ENCODE measurements around the gene FOXP1.

FOXP1 gene

GRCh38 chr3:71304247-71304646 lies 279.3 kb downstream of the FOXP1 start:
- no peak for FAIRE-seq

GRCh38 chr3:71303627-71304200 lies 279.8 kb downstream of the FOXP1 start:
- FAIRE-seq (no peak), DNase-seq (ENCODE audit: insufficient read length, low spot score) (no peak)
- TF ChIP-seq POU2F2 (IDR thresholded peaks at IDR 0.05; ENCODE audit: low read depth, low read length) (no peak), PAX5 (IDR thresholded peaks at IDR 0.05; ENCODE audit: insufficient read depth, low read length, severe bottlenecking) (no peak), TAF1 (IDR thresholded peaks at IDR 0.05; ENCODE audit: low read depth, low read length) (no peak), POLR2AphosphoS5 (IDR thresholded peaks at IDR 0.05; ENCODE audit: low read depth, low read length) (no peak), SPI1 (IDR thresholded peaks at IDR 0.05; ENCODE audit: low read depth, low read length) (no peak), POLR2A (IDR thresholded peaks at IDR 0.05; ENCODE audit: low read depth, low read length) (no peak)

More at GRCh38 chr3:71304247-71304646, 279.3 kb downstream of the FOXP1 start:
- no peak for DNase-seq (ENCODE audit: insufficient read length, low spot score)
- TF ChIP-seq TAF1 (IDR thresholded peaks at IDR 0.05; ENCODE audit: low read depth, low read length) (no peak), PAX5 (IDR thresholded peaks at IDR 0.05; ENCODE audit: insufficient read depth, low read length, severe bottlenecking) (no peak)

GRCh38 chr3:71302604-71303003 lies 280.9 kb downstream of the FOXP1 start:
- no peak for FAIRE-seq
- TF ChIP-seq SPI1 (IDR thresholded peaks at IDR 0.05; ENCODE audit: low read depth, low read length) (no peak), POU2F2 (IDR thresholded peaks at IDR 0.05; ENCODE audit: low read depth, low read length) (no peak), POLR2AphosphoS5 (IDR thresholded peaks at IDR 0.05; ENCODE audit: low read depth, low read length) (no peak), TAF1 (IDR thresholded peaks at IDR 0.05; ENCODE audit: low read depth, low read length) (no peak), PAX5 (IDR thresholded peaks at IDR 0.05; ENCODE audit: insufficient read depth, low read length, severe bottlenecking) (no peak), POLR2A (IDR thresholded peaks at IDR 0.05; ENCODE audit: low read depth, low read length) (no peak)

GRCh38 chr3:71300951-71301393 lies 282.6 kb downstream of the FOXP1 start:
- DNase-seq (ENCODE audit: insufficient read length, low spot score), result no peak

More at GRCh38 chr3:71302604-71303003, 280.9 kb downstream of the FOXP1 start:
- DNase-seq (ENCODE audit: insufficient read length, low spot score), result no peak

GRCh38 chr3:71299160-71299559 lies 284.4 kb downstream of the FOXP1 start:
- TF ChIP-seq POLR2A (IDR thresholded peaks at IDR 0.05; ENCODE audit: low read depth, low read length), result no peak
- TF ChIP-seq POU2F2 (IDR thresholded peaks at IDR 0.05; ENCODE audit: low read depth, low read length), result no peak
- TF ChIP-seq POLR2AphosphoS5 (IDR thresholded peaks at IDR 0.05; ENCODE audit: low read depth, low read length), result no peak
- no peak for TF ChIP-seq TAF1 (IDR thresholded peaks at IDR 0.05; ENCODE audit: low read depth, low read length)
- TF ChIP-seq PAX5 (IDR thresholded peaks at IDR 0.05; ENCODE audit: insufficient read depth, low read length, severe bottlenecking), result no peak
- TF ChIP-seq SPI1 (IDR thresholded peaks at IDR 0.05; ENCODE audit: low read depth, low read length), result no peak
- no peak for FAIRE-seq
- DNase-seq (ENCODE audit: insufficient read length, low spot score), result no peak

More at GRCh38 chr3:71300951-71301393, 282.6 kb downstream of the FOXP1 start:
- TF ChIP-seq SPI1 (IDR thresholded peaks at IDR 0.05; ENCODE audit: low read depth, low read length) (no peak), POU2F2 (IDR thresholded peaks at IDR 0.05; ENCODE audit: low read depth, low read length) (no peak), POLR2AphosphoS5 (IDR thresholded peaks at IDR 0.05; ENCODE audit: low read depth, low read length) (no peak), PAX5 (IDR thresholded peaks at IDR 0.05; ENCODE audit: insufficient read depth, low read length, severe bottlenecking) (no peak), POLR2A (IDR thresholded peaks at IDR 0.05; ENCODE audit: low read depth, low read length) (no peak)
- no peak for FAIRE-seq

GRCh38 chr3:71294919-71295318 lies 288.6 kb downstream of the FOXP1 start:
- TF ChIP-seq PAX5 (IDR thresholded peaks at IDR 0.05; ENCODE audit: insufficient read depth, low read length, severe bottlenecking) (no peak), SPI1 (IDR thresholded peaks at IDR 0.05; ENCODE audit: low read depth, low read length) (no peak), POLR2A (IDR thresholded peaks at IDR 0.05; ENCODE audit: low read depth, low read length) (no peak), POU2F2 (IDR thresholded peaks at IDR 0.05; ENCODE audit: low read depth, low read length) (no peak), POLR2AphosphoS5 (IDR thresholded peaks at IDR 0.05; ENCODE audit: low read depth, low read length) (no peak), TAF1 (IDR thresholded peaks at IDR 0.05; ENCODE audit: low read depth, low read length) (no peak)
- FAIRE-seq (no peak), DNase-seq (ENCODE audit: insufficient read length, low spot score) (no peak)

- DNase-seq (ENCODE audit: insufficient read length, low spot score), result no peak
- TF ChIP-seq SPI1 (IDR thresholded peaks at IDR 0.05; ENCODE audit: low read depth, low read length), result no peak
- no peak for TF ChIP-seq POU2F2 (IDR thresholded peaks at IDR 0.05; ENCODE audit: low read depth, low read length)
- no peak for TF ChIP-seq POLR2A (IDR thresholded peaks at IDR 0.05; ENCODE audit: low read depth, low read length)
- no peak for TF ChIP-seq POLR2AphosphoS5 (IDR thresholded peaks at IDR 0.05; ENCODE audit: low read depth, low read length)
- no peak for TF ChIP-seq PAX5 (IDR thresholded peaks at IDR 0.05; ENCODE audit: insufficient read depth, low read length, severe bottlenecking)
- no peak for TF ChIP-seq TAF1 (IDR thresholded peaks at IDR 0.05; ENCODE audit: low read depth, low read length)
- FAIRE-seq, result no peak
Measured at GRCh38 chr3:71290301-71290700, 293.2 kb downstream of the FOXP1 start.

GRCh38 chr3:71288269-71288930 lies 295.1 kb downstream of the FOXP1 start:
- DNase-seq (ENCODE audit: insufficient read length, low spot score) (no peak), FAIRE-seq (no peak)
- TF ChIP-seq TAF1 (IDR thresholded peaks at IDR 0.05; ENCODE audit: low read depth, low read length), result no peak

- no peak for TF ChIP-seq POLR2A (IDR thresholded peaks at IDR 0.05; ENCODE audit: low read depth, low read length)
- TF ChIP-seq POLR2AphosphoS5 (IDR thresholded peaks at IDR 0.05; ENCODE audit: low read depth, low read length), result no peak
- TF ChIP-seq PAX5 (IDR thresholded peaks at IDR 0.05; ENCODE audit: insufficient read depth, low read length, severe bottlenecking), result no peak
- no peak for TF ChIP-seq POU2F2 (IDR thresholded peaks at IDR 0.05; ENCODE audit: low read depth, low read length)
- no peak for TF ChIP-seq TAF1 (IDR thresholded peaks at IDR 0.05; ENCODE audit: low read depth, low read length)
- TF ChIP-seq SPI1 (IDR thresholded peaks at IDR 0.05; ENCODE audit: low read depth, low read length), result no peak
- FAIRE-seq (no peak), DNase-seq (ENCODE audit: insufficient read length, low spot score) (no peak)
Measured at GRCh38 chr3:71285086-71285485, 298.4 kb downstream of the FOXP1 start.

GRCh38 chr3:71282976-71283375 lies 300.6 kb downstream of the FOXP1 start:
- no peak for DNase-seq (ENCODE audit: insufficient read length, low spot score)
- no peak for FAIRE-seq
- TF ChIP-seq POLR2AphosphoS5 (IDR thresholded peaks at IDR 0.05; ENCODE audit: low read depth, low read length) (no peak), POLR2A (IDR thresholded peaks at IDR 0.05; ENCODE audit: low read depth, low read length) (no peak), POU2F2 (IDR thresholded peaks at IDR 0.05; ENCODE audit: low read depth, low read length) (no peak), TAF1 (IDR thresholded peaks at IDR 0.05; ENCODE audit: low read depth, low read length) (no peak), PAX5 (IDR thresholded peaks at IDR 0.05; ENCODE audit: insufficient read depth, low read length, severe bottlenecking) (no peak), SPI1 (IDR thresholded peaks at IDR 0.05; ENCODE audit: low read depth, low read length) (no peak)
